Stimulated activated naive CD8-positive, alpha-beta T cell treated with anti-CD3 and anti-CD28 coated beads, Interleukin-15, amount 100 ng/mL, for 72 hours (primary cell): ENCODE measurements around the gene CALM3.
"Not testable (repeated sequence)": the region's sequence is repeated elsewhere in the genome, so short reads cannot be mapped to it uniquely, and the experiment has no call there.

Source experiments
- ATAC-seq: fragments of 150-1000 bp; cut with Tn5 transposase; 2 replicates; pipeline ENCODE4 v1.10.0; 2021; ENCODE audit warnings: mild to moderate bottlenecking, moderate library complexity
- DNase-seq, 2 donors: peaks; one replicate each; pipeline ENCODE4 v3.0.0; 2021 to 2022
- H3K27ac Mint-ChIP-seq, 2 donors: one replicate each; pipeline ENCODE4 v1.8.0; 2022; ENCODE audit warnings: mild to moderate bottlenecking in 2 of 2, mixed read lengths in 2 of 2, moderate library complexity in 2 of 2
- H3K27me3 Mint-ChIP-seq: one replicate; pipeline ENCODE4 v1.8.0; 2022; ENCODE audit warnings: mixed read lengths
- H3K4me1 Mint-ChIP-seq: one replicate; pipeline ENCODE4 v1.8.0; 2022; ENCODE audit warnings: mild to moderate bottlenecking, mixed read lengths
- H3K4me3 Mint-ChIP-seq, 2 donors: one replicate each; pipeline ENCODE4 v1.8.0; 2022; ENCODE audit warnings: mild to moderate bottlenecking in 2 of 2, mixed read lengths in 2 of 2, moderate library complexity in 1 of 2
- H3K9me3 Mint-ChIP-seq, 2 donors: one replicate each; pipeline ENCODE4 v1.8.0; 2022; ENCODE audit warnings: mixed read lengths in 2 of 2

Gene CALM3

DNA sequence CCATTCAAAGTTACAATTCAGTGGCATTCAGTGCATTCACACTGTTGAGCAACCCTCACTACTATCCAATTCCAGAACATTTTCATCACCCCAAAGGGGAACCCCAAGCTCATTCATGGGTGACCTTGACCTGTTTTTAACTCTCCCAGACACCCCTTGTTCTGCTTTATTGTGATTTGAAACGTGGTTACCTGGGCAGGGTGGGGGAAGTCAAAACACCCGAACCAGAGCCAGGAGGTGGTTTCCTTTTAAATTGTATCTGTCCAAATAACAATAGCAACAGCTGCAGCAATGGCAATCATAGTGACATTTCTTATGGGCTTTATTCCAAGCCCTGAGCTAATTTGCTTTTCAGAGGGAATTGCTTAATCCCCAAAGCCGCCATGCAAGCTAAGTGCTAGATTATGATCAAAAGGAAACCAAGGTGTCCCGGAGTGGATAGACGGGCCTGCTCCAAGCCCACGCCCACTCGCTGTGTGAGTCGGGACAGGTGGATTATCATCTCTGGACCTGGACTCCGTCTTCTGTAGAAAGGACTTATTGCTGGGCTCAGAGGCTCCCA, 17.6 kb downstream of the CALM3 start:
- peak overlapping the region; percentile 83 to 94 for H3K4me3 Mint-ChIP-seq
- peaks cover 87% of the 10 kb centered on the region for H3K4me1 Mint-ChIP-seq
- peak; percentile 22 for ATAC-seq

DNA sequence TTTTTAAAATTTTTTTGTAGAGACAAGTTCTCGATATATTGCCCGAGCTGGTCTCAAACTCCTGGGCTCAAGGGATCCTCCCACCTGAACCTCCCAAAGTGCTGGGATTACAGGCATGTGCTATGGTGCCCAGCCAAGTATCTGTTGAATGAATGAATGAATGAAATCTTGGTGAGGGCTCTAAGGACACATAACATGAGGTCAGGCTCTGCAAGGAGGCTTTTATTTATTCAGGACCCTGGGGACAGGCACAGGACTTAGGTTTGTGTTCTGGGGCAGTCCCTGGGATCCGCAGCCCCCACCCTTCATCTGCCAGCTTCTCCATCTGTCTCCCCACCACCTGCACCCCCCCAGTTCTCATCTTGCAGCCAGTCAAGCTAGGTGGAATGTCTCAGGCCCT, 19.1 kb downstream of the CALM3 start:
- no peaks in the 10 kb centered on the region for H3K27me3 Mint-ChIP-seq

More for the DNA sequence above, 17.6 kb downstream of the CALM3 start:
- peak in 1 of 2 donors; percentile 59 for DNase-seq
- H3K9me3 Mint-ChIP-seq: no peaks in the 10 kb centered on the region
- no peaks in the 10 kb centered on the region for H3K27me3 Mint-ChIP-seq
- peak overlapping the region; percentile 94 for H3K27ac Mint-ChIP-seq

DNA sequence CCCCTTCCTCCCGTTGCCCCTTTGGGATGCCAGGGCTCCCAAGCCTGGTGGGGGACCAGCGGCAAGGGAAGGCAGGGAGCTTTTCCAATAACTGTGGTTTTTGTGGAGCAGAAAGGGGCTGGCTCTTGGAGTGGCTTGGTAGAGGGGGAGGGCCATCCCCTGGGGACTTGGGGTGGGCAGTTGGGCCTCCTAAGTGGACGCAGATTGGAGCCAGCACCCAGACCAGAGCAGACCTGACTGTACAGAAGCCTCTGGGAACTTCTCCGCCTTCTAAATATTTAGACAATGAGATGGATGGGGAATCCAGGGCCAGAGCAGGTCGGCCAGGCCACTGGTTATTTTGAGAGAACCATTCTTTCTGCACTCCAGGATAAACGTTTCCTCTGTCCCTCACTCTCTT, 19.6 kb downstream of the CALM3 start:
- DNase-seq (no peak), ATAC-seq (no peak)
- Mint-ChIP-seq H3K27me3 (no peaks in the 10 kb centered on the region), H3K27ac (no peak overlapping the region), H3K9me3 (no peaks in the 10 kb centered on the region), H3K4me1 (peaks cover 87% of the 10 kb centered on the region), H3K4me3 (peak overlapping the region; percentile 83 to 94)

More for the DNA sequence above, 19.1 kb downstream of the CALM3 start:
- peak overlapping the region; percentile 94 for H3K27ac Mint-ChIP-seq
- H3K4me3 Mint-ChIP-seq: peak overlapping the region; percentile 83 to 94
- H3K4me1 Mint-ChIP-seq: peaks cover 86% of the 10 kb centered on the region
- ATAC-seq (no peak), DNase-seq (no peak)
- H3K9me3 Mint-ChIP-seq: no peaks in the 10 kb centered on the region

DNA sequence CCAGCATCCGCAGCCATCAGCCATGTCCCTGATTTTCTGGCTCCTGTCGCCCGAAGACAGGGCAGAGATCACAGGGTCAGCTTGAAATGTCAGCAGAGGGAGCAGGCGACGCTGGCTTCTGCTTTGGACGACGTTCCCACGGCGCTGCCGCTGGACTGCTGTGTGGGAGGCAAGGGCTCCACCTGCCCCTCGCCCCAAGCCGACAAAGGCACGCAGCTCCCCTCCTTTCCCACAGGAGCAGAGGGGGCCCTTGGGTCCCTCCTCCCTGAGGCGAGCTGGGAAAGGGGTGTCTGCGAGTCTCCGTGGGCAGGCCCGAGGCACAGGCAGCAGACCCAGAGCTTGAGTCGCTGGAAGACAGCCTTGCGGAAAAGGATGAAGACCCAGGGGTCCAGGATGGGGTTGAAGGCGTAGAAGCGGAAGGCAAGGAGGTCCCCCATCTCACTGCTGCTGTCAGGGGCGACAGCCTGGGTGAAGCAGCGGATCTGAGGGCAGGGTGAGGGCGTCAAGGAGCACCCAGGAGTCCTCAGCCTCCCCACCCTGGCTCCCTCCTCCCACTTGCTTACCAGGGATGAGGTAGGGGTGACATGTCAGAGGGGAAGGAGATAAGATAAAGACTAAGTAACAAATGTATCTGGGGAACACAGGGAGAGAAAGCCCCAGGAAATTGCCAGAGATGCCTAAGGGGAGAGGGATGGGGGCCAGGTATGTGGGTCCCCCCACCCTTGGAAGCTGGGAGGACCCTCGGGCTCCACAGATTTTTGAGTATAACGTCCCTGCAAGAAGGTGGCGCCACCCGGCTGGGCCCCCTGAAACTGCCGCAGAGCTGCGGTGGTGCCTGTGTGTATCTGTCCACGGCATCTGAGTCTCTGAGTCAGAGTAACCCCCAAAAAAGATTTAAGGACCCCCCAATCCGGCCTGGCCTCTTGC, 20.3 kb downstream of the CALM3 start:
- peaks cover 87% of the 10 kb centered on the region for H3K4me1 Mint-ChIP-seq
- ATAC-seq (no peak), DNase-seq (no peak)
- H3K27ac Mint-ChIP-seq: peak overlapping the region; percentile 89 to 91
- no peaks in the 10 kb centered on the region for H3K9me3 Mint-ChIP-seq
- peak overlapping the region; percentile 83 to 94 for H3K4me3 Mint-ChIP-seq
- no peaks in the 10 kb centered on the region for H3K27me3 Mint-ChIP-seq

DNA sequence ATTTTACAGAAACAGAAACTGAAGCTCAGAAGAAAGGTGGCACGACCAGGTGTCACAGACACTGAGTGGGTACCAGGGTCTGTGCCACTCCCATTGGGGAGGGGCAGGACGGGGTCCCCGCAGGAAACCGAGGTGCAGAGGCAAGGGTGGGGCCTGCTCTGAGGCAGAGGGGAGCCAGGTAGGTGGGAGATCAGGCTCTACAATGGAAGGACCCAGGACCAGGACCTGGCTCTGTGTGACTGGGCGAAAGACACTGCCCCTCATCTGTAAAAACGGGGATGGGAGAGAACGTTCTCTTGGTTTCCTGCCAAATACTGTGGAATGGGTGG, 21.0 kb downstream of the CALM3 start:
- DNase-seq (no peak), ATAC-seq (no peak)
- Mint-ChIP-seq H3K27me3 (no peaks in the 10 kb centered on the region), H3K9me3 (no peaks in the 10 kb centered on the region), H3K27ac (peak overlapping the region; percentile 84 to 89), H3K4me3 (peak overlapping the region; percentile 83 to 94), H3K4me1 (peaks cover 87% of the 10 kb centered on the region)

DNA sequence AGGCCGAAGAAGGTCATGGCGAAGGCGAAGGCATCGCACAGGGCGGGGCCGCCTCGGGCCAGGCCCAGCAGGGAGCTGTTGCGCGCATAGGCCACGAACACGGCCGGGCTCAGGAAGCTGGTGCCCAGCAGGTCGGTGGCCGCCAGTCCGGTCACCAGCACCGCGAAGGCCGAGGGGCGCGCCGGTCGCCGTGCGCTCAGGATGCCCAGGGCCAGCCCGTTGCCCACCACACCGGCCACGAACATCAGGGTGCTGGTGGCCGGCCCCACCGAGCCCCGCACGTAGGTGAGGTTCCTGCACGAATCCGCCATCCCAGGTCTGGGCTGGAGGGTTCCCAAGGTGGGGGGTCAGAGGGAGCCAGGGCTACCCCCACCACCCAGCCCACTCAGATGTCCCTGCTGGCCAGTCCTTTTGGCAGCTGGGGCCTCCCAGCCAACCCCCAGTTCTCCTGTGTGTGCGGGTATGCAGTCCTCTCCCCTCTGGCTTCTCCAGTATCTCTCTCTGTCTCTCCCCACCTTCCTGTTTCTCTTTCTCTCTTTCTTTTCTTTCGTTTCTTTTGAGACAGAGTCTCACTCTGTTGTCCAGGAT, 22.9 kb downstream of the CALM3 start:
- Mint-ChIP-seq H3K9me3 (no peaks in the 10 kb centered on the region), H3K4me1 (peaks cover 91% of the 10 kb centered on the region), H3K4me3 (peak overlapping the region; percentile 89 to 91), H3K27me3 (no peaks in the 10 kb centered on the region), H3K27ac (peak overlapping the region in 1 of 2 donors; percentile 96)
- no peak for DNase-seq
- ATAC-seq: no peak

DNA sequence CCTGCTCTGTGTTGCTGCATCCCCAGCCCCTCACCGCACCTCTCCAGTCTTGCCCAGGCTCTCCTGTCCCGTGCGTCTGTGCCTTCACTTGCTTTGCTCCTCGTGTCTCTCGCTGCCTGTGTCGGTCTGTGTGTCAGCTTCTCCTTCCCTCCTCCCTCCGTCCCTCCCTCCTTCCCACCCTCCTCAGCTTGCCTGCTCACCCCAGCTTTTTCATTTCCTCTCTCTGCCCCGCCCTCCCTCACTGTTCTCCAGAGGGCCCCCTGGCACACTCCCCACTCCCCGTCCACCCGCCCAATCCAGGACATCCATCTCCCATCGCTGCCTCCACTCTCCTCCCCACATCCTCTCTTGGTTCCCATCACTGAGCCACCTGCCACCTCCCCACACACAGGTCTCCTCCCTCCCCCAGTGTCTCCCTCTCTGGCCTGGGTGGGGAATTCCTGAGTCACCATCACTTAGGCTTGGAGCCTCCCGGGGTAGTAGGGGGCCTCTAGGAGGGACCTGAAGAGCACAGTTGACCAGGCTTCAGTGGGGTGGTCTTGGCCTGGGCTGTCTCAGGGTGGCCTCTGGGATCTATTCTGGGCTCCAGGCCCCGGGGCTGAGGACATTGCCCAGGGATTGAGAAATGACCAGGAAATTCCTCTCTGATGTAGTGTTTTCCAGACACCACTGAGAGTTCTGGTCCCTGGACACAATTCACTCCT, 24.0 kb downstream of the CALM3 start, which contains the start of gene PTGIR:
PTGIR (minus strand) TSS at position 132 of the 704 bp plus-strand sequence. CDS start 864 bp downstream, outside the sequence.
- DNase-seq: no peak
- Mint-ChIP-seq H3K4me1 (peaks cover 88% of the 10 kb centered on the region), H3K9me3 (no peaks in the 10 kb centered on the region), H3K27ac (peak within 1 kb of the TSS; percentile 59 to 96), H3K27me3 (no peaks in the 10 kb centered on the region), H3K4me3 (peak within 1 kb of the TSS; percentile 89 to 91)
- ATAC-seq: peak; percentile 55

DNA sequence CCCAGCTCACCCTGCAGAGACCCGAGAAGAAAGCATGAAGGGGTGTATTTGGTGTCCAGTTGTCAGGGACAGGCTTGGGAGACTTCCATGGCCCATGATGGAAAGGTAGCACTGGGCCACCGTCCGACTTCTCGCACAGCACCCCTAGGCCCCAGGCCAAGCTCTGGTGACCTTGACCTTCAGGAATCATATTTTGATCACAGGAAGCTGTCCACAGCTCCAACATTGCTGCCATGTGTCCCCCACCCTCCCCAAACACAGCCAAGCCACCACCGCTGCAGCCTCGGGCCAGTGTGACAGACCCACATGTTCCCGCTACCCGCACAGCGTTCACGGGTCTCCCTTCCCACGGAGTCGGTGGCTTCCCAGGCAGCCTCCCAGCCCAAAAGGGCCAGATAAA, 24.6 kb downstream of the CALM3 start:
- Mint-ChIP-seq H3K27me3 (no peaks in the 10 kb centered on the region), H3K4me1 (peaks cover 87% of the 10 kb centered on the region), H3K27ac (no peak overlapping the region), H3K9me3 (no peaks in the 10 kb centered on the region), H3K4me3 (peak overlapping the region in 1 of 2 donors; percentile 91)
- DNase-seq (no peak), ATAC-seq (no peak)

DNA sequence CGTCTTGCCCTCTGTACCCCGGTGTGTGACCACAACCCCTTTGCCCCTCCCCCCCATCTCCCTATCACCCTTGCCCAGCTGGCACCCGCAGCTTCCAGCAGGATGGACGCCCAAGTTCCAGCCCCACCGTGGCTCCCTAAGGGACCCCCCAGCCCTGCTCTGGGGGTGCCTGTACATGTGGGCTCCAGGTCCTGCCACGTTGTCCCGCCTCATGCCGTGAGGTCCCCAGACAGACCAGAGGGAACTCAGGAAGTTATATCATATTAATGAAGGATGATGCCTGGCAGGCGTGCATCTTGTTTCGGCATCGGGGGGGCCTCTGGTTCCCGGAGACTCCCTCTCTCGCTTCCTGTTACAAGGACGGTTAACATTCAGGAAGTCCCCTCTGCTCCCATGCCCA, 25.3 kb downstream of the CALM3 start:
- Mint-ChIP-seq H3K27ac (peak overlapping the region in 1 of 2 donors; percentile 79), H3K4me1 (peaks cover 85% of the 10 kb centered on the region), H3K4me3 (no peak overlapping the region)

DNA sequence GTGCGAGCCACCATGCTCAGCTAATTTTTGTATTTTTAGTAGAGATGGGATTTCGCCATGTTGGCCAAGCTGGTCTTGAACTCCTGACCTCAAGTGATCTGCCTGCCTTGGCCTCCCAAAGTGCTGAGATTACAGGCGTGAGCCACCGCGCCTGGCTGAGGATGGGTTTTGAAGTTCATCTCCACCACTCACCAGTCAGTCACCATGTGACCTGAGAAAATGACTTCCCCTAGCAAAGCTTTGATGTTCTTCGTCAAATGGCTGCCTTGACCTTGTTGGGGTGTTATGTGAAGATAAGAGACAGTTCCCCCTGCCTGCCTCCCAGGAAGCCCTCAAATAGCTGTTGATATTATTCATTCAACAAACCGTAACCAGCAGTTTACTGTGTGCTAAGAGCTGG, 27.8 kb downstream of the CALM3 start:
- not testable (repeated sequence) for DNase-seq, H3K9me3 Mint-ChIP-seq, H3K27me3 Mint-ChIP-seq, ATAC-seq, H3K4me3 Mint-ChIP-seq
- Mint-ChIP-seq H3K27ac (peak overlapping the region in 1 of 2 donors; percentile 35), H3K4me1 (peaks cover 76% of the 10 kb centered on the region)

More for the DNA sequence above, 25.3 kb downstream of the CALM3 start:
- ATAC-seq: no peak
- DNase-seq: no peak
- Mint-ChIP-seq H3K27me3 (no peaks in the 10 kb centered on the region), H3K9me3 (no peaks in the 10 kb centered on the region)

DNA sequence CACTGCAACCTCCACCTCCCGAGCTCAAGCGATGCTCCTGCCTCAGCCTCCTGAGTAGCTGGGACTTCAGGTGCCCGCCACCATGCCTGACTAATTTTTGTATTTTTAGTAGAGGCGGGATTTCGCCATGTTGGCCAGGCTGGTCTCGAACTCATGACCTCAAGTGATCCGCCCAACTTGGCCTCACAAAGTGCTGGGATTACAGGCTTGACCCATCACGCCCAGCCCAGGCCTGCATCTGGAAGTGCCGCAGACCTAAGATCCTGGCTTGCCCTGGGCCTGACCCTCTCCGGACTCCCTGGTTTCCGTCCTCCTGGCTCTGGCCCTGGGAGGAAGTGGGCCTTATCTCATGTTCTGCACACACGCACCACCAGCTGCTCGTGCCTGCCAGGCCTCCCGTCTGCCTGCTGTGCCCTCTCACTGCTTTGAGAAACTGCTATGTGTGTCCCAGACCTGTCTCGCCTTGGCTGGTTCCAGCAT, 28.5 kb downstream of the CALM3 start:
- DNase-seq: no peak
- H3K4me1 Mint-ChIP-seq: peaks cover 70% of the 10 kb centered on the region

DNA sequence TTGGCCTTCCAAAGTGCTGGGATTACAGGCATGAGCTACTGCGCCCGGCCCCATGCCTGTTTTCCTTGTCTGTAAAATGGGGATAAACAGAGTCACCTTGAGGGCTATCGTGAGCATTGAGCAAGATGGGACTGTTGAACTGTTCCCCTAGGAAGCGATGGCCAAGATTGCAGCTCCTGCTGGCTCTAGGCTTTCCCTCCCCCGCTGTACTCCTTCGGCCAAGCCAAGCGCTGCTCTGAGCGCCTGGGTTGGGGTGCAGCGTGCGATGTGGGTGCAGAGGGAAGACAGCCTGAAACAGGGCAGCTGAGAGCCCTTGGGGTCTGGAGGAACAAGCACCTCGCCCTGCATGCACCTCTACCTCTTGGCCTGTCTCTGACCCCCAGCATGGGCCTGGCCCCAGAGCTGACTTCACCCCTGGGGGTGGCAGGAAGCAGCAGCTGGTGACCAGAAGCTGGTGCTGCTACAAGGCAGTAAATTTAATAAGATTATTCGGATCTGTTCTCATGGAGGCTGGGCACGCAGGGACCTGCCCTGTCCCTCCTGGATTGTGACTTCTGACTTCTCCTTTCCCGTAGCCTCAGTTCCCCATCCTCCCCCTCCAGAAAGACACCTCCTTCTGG, 29.6 kb downstream of the CALM3 start:
- no peaks in the 10 kb centered on the region for H3K9me3 Mint-ChIP-seq
- H3K4me1 Mint-ChIP-seq: peaks cover 66% of the 10 kb centered on the region
- DNase-seq (no peak), ATAC-seq (no peak)
- no peak overlapping the region for H3K4me3 Mint-ChIP-seq
- no peak overlapping the region for H3K27ac Mint-ChIP-seq
- no peaks in the 10 kb centered on the region for H3K27me3 Mint-ChIP-seq

More for the DNA sequence above, 28.5 kb downstream of the CALM3 start:
- no peaks in the 10 kb centered on the region for H3K27me3 Mint-ChIP-seq
- no peaks in the 10 kb centered on the region for H3K9me3 Mint-ChIP-seq
- H3K27ac Mint-ChIP-seq: peak overlapping the region in 1 of 2 donors; percentile 29
- ATAC-seq: no peak
- no peak overlapping the region for H3K4me3 Mint-ChIP-seq

DNA sequence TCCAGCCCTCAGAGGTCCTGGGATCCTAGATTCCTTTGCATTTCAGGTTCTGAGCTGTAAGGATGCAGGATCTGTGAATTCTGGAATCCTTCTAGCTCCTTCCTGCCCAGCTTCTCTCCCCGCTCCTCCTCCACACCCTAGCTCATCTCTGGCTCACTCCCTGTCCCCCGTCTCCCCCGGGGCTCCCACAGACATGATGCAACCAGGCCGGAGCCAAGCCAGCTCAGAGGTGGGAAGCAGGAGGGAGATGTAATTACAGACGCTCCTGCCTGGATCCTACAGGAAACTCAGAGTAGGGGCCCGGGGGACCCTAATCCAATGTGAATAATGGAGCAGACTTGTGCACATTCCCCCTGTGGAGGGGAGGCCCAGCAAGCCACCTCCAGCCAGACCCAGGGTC, 30.4 kb downstream of the CALM3 start:
- H3K27me3 Mint-ChIP-seq: no peaks in the 10 kb centered on the region

DNA sequence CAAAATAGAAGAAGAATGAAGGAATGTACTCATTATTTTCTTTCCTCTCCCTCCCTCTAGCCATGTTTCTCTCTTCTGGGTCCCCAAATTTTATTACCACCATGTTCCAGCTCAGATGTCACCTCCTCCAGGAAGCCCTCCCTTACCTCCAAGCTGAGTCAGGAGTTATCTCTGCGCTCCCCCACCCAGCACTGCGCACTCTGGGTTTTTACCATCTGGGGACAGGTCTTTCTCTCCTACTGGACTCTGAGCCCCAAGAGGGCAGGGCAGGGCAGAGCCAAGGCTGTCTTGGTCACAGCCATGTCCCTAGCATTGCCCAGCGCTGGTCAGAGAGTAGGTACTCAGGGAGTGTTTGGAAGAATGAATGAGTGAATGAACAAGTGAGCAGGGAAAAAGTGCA, 32.0 kb downstream of the CALM3 start:
- peak overlapping the region; percentile 82 to 88 for H3K4me3 Mint-ChIP-seq
- H3K9me3 Mint-ChIP-seq: no peaks in the 10 kb centered on the region
- ATAC-seq: no peak
- H3K27me3 Mint-ChIP-seq: no peaks in the 10 kb centered on the region
- H3K27ac Mint-ChIP-seq: no peak overlapping the region
- DNase-seq: no peak
- H3K4me1 Mint-ChIP-seq: peaks cover 44% of the 10 kb centered on the region

More for the DNA sequence above, 30.4 kb downstream of the CALM3 start:
- H3K4me1 Mint-ChIP-seq: peaks cover 58% of the 10 kb centered on the region
- H3K27ac Mint-ChIP-seq: no peak overlapping the region
- no peak for DNase-seq
- ATAC-seq: no peak
- no peaks in the 10 kb centered on the region for H3K9me3 Mint-ChIP-seq
- H3K4me3 Mint-ChIP-seq: no peak overlapping the region
